NCI-H1694 treated with DMSO at 0.1 percent for 48 hours (cell line): ENCODE data around the gene SERINC5.

Experiments
- DNase-seq: peaks from one replicate; lab custom pipeline; 2025; lab: John Stamatoyannopoulos, UW

SERINC5 gene

DNA sequence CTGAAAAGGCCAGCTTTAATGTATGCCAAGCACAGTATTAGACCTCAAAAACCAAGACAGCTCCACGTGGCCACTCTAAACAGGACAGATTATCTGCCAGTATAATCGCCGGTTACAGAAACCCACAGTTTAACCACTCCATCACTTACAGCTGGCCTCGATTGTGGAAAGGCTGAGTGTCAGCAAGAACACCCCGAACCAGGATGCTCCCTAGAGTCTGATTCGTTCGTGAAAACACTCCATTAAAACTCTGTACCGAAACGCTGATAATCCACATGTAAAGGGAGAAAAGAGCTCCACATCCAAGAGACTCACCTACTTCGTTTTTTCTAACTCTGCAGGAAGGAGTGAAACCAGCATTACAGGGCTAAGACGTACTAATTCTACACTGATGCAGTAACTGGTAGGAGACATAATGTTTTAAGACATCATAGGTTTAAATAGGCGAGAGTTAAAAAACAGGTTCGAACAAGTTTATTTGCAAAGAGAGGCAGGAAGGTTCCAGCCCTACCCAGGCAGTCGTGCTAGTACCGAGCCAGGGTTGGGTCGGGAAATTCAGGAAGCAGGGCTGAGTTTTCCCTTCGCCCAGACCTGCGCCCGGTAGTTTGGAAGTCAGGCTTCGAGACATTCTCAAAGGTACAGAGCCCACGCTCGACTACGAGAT is 949 bp downstream of the SERINC5 start:
- DNase-seq: no peak

DNA sequence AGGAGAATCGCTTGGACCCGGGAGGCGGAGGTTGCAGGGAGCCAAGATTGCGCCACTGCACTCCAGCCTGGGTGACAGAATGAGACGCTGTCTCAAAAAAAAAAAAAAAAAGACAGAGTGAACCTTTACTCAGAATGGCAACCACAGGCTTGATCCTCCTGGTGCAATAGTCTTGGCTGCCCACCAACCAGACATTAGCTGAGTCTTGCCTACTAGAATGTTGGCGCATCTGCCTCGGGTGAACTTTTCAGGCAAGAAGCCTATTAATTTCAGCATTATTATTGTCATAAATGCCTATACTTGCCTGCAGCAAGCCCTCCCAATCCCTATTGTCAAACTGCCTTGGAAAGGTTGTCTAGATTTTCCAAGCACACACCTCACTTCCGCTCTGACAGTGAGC is 4.2 kb downstream of the SERINC5 start:
- no peak for DNase-seq

DNA sequence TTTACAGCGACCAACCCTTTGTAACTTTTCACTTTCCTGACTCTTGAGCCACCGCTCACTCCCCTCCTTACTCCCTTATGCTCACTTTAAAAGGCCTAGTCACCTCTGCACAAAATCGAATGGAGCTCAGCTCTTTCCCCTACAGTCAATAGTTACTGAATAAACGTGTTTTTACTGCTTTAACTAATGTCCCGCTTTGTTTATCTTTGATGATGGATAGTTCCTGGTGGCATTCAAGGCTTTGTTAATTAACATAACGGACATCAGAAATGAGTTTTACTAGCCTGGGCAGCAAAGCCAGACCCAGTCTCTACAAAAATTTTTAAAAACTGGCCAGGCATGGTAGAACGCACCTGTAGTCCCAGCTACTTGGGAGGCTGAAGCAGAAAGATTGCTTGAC is 5.0 kb downstream of the SERINC5 start:
- DNase-seq: no peak

- DNase-seq: no peak
These were observed 5.9 kb downstream of the SERINC5 start for GRCh38 chr5:80249901-80250300.

- no peak for DNase-seq
These were observed 7.5 kb downstream of the SERINC5 start for GRCh38 chr5:80248378-80248777.

DNA sequence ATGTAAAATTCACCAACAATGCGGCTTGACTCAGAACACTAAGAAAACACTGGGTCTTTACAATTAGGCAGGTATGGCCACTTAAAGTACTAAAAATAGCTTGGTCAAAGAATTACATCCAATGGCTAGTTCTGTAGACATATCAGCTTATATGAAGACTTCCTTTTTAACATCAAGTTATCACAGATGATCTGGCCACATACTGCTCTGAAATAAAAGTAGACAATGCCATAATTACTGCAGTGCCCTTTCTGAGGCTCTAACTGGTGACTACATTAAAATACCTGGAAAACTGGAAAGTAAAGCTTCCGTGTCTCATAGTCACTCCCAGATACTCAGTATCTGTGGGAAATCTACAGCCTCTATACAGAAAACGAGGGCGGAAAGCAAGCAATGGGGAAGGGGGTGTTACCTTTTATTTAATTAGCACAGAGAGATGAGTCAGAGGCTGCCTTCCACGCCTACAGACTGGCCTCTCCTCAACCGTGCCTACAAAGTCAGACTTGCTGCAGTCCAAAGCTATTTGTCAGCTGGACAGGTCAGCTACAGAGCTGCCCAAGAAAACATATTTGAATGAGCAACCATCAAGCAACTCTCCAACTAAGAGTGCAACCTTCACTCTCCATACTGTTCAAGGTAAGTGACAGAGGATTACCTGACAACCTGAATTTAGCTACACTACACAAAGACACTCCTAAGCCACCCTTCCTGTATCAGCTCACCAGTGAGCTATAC is 8.7 kb downstream of the SERINC5 start:
- DNase-seq: no peak

DNA sequence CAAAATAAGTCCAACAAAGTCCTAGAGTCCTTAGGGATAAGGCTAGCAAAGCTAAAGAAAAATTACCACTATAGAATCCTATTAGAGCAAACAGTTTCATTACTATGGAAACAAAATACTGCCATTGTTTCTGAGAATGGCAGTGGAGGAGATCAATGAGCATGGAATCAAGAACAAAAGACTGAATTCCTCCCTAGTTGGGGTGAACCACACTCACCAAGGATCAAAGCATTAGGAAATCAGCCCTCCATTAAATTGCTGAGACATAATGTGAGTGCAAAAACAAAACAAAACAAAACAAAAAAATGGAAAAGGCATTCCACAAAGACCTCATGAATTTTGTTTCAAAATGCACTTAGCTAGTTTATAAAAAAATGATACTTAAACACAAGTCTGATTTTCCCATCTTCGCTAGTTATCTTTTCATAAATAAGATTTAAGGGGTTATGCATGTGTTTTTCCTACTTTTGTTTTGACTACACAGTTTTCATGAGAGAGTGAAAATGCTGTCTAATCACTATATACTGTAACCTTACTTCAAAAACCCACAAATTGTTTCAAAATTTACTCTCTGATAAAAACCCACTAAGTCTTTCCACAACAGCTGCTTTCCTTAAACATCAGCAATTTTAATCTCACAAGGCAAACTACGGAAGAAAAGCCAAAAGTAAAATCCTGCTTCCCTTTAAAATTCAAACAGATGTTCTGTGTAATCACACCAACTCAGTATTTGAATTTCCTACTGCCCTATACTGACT is 9.7 kb downstream of the SERINC5 start:
- DNase-seq: no peak

GRCh38 chr5:80243567-80243966 is 12.3 kb downstream of the SERINC5 start:
- DNase-seq: no peak

DNA sequence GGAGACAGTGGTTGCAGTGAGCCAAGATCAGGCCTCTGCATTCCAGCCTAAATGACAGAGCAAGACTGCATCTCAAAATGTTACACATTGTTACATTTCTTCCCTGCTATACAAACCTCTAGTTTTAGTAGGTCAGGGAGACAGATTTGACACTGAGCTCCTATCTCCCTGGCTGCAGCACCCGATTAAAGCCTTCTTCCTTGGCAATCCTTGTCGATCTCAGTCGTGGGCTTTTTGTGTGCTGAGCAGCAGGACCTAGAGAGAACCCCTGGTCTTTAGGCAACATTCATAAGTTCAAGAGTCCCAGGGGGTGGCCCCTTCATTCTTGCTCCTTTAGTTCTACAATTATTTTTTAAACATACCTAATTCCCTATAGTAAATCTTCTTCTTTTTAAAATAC is 13.0 kb downstream of the SERINC5 start:
- no peak for DNase-seq

DNA sequence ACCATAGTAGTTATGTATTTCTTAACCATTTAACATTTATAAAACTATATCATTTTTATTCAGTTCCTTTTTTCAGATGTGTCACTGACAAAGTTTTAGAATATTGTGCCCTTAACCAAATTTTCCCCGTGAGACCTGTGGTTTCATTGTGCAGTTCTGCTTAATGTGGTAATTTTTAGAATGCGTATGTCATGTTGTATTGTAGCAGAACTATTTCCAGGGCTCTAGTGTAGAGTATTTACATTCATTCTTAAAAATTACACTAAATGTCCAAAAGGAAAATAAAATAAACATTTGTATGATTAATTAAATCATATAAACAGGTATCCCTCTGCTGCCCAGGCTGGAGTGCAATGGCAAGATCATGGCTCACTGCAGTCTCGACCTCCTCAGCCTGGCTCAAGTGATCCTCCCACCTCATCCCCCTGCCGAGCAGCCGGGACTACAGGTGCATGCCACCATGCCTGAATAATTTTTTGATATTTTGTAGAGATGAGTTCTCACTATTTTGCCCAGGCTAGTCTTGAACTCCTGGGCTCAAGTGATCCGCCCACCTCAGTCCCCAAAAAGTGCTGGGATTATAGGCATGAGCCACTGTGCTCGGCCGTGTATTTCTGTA is 15.4 kb downstream of the SERINC5 start:
- DNase-seq: no peak

DNA sequence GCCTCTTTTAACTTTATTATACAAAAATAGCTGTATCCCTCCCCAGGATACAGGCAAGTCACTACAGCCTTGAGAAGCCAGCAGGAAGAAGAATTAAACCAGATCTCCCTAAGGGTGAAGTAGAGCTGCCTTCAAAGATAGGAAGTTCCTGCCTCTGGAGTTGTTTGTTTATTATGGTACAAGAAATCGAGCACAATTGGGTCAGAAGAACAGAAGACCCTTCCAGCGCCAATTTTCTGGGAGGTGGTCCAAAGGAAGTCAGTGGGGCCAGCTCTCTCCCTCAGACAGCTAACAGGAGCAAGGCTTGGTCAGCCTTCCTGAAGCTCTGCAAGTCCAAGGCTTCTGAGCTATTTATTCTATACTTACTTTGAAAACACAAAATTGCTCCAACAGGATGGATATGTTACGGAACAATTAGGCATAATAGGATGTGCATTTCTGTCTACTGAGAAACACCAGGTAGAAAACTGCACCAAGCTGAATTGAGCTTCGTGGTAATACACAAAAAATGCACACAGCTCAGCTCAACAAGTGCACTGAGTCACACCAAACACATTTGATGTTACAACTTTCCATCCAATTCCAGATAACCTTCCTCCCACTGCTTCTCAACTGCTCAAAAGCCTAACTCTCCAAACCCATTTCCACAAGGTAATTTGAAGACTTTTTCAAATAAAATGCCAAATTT is 16.0 kb downstream of the SERINC5 start:
- no peak for DNase-seq

- peak; percentile 24 for DNase-seq
These were observed 16.8 kb downstream of the SERINC5 start for GRCh38 chr5:80238778-80239679.

DNA sequence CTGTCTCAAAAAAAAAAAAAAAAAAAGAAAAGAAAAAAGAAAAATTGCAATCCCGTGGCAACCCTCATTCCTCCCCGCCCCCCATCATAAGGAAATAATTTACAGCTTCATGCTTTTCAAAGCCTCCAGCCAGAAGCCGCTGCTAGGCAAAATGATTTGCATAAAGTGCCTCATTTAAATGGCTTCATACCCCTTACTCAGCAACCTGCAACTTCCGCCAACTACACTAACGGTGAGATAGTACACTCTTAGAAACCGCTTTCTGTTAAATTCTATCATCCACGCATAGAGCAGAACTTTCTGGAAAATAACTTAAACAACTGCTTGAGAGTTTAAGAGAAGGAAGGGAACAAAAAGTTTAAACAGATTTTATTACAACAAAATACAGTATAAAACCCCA is 17.8 kb downstream of the SERINC5 start:
- DNase-seq: no peak

- DNase-seq: no peak
These were observed 18.6 kb downstream of the SERINC5 start for GRCh38 chr5:80237243-80237642.

DNA sequence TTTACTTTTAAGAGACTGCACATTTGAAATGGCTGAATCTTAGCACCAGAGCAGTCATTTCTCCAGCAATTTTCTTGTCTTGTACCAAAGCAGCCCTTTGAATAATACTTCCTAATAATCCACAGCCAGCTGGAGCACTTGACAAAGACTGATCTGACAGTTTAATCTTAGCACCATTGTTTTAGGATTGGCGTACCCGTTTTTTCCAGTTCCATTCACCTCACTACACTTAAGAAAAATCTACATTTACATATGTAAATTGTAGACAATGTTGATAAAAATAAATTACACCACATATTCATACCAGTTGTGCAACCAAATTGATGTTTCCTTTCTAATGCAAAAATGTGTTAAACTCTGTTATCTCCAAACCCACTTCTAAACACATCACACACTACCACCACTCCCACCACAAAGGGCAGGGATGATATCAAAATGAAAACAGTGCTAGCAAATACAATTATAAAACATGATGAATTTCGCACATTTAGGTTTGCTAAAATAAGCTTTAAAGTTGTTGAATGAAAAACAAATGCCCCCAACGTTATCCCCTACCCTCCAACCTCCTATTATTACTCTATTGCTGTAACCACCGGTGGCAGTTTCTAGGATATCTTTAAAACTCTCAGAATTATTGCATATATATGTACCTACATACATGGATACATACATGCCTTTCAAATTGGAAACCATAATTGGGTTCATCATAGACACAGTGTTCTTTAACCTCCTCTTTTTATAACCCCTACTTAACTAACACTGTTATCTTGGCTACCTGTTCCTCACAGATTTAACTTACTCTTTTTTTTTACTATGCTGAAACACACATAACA is 21.5 kb downstream of the SERINC5 start:
- no peak for DNase-seq

- DNase-seq: no peak
These were observed 24.2 kb downstream of the SERINC5 start for GRCh38 chr5:80231693-80232092.

- DNase-seq: no peak
These were observed 24.6 kb downstream of the SERINC5 start for GRCh38 chr5:80231243-80231642.

GRCh38 chr5:80230269-80230992 is 25.4 kb downstream of the SERINC5 start:
- no peak for DNase-seq

GRCh38 chr5:80229902-80230255 is 26.0 kb downstream of the SERINC5 start:
- no peak for DNase-seq
